Inflammatory macrophage (primary cell): ENCODE data around the gene ACY1.

Experiments used
- DNase-seq, 2 donors: peaks; one replicate each; pipeline ENCODE4 v3.0.0-alpha.2; 2020 to 2022
- total RNA-seq, 18 experiments: gene quantifications; one replicate each; lab custom pipeline; 2026; ENCODE audit warnings: mixed read lengths in 6 of 18, inconsistent platforms in 2 of 18; lab: John Stamatoyannopoulos, UW

ACY1 gene
- total RNA-seq, result 0 to 0.56 (median 0.22) reads per million in 18 experiments

DNA sequence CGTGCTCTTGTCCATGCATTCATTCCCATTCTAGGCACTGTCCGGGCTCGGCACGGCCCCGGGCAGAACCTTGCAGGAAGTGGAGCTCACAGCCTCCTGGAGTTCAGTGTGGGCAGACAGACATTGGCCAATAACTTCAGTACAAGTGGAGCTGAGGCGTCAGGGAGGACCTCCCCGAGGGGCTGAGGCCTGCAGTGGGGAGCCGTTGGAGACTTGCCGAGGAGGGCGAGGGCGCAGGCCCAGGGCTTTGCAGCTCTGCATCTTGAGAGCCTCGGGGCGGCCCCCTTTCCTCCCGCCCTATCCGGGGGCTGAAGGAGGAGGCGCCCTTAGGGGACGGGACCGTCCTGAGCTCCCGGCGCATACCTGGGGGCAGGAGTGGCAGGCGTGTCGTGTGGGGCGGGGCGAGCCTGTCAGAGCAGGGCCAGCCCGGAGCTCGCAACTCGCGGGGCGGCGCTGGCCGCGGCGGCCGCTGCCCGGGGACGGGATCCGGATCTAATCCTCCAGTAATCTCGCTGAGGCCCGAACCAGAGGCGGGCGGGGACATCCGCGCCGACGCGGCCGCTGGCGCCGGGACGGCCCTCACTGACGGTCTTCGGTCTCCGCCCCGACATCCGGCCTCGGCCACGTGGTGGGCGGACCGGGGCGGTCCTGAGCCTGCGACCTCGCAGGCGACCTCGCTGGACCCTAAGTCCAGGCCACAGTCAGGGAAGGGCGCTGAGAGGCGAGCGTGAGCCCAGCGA is at the start of gene ACY1:
Gene ACY1 (plus strand): TSS at position 698 of the 740 bp plus-strand sequence. CDS start 530 bp downstream, outside the sequence.
- peak; percentile 89 to 95 for DNase-seq

DNA sequence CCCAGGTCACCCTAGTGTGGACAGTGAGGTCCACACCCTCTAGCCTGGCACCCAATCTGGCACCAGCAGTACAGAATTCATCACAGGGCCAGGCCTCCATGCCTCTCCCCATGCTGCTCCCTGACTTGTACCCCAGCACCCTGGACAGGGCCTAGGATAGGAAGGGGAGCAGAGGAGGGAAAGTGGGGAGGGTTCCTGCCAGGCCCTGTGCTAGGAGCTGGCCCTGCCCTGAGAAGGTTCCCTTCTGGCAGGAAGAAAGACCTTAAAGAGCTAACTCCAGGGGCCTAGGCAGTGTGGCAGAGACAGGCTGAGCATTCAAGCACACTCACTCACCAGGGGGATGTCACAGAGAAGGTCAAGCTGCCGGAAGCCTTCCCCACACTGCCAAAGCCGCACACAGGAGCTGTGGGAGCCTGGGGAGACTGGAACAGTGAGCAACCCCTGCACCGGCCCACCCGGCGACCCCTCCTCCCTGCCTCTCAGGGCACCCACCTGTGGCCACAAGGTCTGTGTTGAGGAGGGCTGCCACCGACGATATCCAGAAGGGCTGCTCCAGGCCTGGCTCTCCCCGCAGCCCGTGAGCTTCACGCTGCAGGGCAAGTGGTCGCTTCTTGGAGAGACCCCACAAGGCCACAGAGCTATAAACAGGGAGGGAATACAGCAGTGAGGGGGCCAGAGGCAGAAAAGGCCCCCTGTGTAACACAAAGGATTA is 49.0 kb upstream of the ACY1 start:
- no peak for DNase-seq

DNA sequence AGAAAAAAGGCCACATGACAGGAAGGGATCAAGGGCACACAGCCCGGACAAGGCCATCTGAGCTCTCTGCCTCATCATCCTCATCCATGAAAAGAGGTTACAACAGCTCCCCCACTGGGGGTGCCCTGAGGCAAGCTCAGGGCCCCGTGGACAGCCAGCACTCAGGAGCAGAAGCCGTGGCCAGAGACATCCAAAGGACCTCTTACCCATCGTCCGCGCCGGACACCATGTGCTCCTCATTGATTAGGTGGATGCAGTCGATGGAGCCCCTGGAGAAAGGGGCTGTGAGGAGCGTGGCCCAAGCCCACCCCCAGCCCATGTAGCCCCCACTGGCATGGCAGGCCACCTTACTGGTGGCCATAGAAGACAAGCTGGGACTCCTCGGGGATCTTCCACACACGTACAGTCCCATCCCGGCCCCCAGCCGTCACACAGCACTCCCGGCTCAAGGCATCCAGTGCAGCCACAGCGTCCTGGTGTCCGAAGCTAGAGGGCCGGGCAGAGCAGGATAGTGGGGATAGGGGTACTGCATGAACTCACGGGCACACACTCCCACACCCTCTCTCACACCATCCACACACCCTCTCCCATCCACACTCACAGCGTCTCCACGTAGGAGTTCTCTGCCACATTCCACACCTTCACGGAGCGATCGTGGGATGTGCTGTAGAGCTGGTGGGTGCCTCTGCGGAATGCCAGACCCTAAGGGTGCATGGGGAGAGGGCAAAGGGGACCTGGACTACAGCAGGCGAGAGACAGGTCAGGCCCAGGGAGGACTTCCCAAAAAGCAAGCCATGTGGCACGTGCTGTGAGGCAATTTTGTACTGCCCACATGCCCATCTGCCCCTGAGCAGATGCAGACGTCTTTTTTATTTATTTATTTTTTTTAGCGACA is 48.1 kb upstream of the ACY1 start:
- no peak for DNase-seq

DNA sequence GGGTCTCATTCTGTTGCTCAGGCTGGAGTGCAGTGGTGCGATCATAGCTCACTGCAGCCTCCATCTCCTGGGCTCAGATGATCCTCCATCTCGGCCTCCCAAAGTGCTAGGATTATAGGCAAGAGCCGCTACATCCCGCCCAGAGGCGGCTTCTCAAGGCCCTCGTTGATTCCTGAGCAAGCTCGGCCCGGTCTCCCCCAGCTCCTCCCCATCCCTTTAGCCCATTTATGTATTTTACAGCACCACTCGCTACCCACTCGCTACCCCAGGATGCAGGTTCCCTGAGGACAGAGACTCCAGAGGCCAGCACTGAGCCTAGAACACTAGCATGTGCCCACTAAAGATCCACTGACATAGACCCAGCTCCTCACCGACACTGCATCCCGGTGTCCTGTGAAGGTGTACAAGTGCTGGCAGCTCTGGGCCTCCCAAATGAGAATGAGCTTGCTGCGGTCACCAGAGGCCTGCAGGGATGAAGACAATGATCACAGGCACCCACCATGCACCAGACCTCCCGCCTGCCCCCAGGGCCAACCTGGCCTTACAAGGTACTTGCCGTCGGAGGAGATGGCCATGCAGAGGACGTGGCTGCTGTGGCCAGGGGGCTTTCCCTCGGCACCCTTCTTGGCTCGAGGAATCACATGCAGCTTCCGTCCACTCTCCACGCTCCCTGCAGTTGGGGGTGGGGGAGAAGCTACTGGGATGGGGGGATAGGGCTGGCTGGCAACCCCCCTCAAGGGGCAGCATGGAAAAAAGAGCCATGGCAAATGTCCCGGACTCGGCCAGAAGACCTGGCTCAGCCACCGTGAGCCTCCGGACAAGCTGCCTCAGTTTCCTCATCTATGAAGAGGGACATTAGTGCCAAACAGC is 47.2 kb upstream of the ACY1 start:
- DNase-seq, result no peak

DNA sequence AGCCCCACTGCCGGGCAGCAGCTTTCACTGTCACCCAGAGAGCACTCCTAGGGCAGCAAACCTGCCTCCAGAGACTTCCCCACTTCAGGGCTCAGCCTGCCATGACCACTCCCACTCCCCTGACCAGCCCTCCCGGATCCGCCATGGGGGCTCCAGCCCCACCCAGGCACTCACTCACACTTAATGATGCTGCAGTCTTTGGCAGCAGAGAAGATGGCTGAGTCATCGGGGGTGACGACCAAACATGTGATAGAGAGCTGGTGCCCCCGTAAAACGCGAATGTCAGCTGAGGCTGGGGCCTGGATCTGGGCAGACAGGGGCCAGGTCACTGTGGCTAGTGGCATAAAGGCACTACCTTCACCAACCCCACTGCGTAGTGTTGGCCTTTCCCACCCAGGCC is 46.3 kb upstream of the ACY1 start:
- DNase-seq, result no peak

DNA sequence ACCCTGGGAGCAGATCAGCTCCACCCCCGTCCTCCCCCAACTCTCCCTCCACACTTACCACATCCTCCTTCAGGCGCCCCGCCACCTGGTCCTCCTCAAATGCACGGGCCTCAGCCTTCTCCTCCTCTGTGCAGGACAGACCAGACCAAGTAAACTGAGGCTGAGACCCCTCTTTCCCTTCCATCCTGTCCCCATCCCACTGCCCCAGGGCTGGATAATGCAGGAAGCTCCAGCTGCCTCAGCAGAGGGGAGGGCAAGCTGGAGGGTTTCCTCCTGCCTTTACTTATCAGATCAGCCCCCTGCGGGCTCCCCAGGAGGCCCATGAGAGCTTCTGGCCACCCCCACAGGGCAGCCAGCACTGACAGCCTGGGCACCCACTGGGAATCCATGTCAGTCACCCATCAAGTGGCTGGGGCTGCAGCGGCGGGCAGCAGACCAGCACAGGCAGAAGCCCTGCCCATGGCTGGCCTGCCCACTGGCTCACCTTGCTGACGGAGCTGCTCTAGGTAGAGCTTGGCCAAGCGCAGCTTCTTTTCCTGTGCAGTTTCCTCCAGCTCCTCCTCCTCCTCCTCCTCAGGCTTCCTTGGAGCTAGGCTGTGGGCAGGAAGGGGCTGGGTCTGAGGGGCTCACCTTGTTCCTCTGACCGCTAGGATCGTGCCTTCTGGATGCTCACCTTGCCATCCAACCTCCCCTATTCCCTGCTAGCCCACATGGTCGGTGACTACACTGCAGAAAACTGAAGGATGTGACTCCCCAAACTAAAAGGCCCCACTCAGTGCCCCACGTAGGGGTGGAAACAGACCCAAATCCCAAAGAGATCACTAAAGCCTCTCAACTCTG is 45.5 kb upstream of the ACY1 start:
- DNase-seq, result no peak

DNA sequence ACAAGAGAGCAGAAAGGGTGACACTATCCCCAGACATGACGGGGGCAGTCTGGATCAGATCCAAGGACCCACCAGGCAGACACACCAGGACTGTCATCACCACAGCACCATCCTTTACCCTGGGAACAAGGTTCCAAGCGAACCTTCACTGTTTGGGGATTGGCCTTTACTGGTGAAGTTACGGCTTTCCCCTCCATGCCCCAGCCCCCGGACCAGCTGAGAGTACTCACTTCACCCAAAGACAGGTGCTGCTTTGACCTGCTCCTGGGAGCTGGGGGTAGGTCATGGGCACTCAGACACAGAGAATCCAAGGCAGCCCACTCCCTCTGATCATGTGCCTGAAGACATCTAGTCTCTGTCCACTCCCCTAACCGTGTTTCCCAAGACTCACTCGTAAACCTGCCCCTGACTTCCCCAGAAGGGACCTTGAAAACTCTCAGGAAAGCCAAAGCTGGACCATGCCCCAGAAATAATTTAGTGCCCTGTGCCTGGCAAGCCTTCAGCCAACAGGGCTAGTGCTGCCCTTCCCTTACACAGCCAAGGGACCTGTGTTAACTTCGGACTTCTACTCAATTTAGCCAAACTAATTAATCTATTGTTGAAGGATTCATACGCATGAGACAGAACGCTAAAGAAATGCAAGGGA is 44.4 kb upstream of the ACY1 start:
- no peak for DNase-seq

DNA sequence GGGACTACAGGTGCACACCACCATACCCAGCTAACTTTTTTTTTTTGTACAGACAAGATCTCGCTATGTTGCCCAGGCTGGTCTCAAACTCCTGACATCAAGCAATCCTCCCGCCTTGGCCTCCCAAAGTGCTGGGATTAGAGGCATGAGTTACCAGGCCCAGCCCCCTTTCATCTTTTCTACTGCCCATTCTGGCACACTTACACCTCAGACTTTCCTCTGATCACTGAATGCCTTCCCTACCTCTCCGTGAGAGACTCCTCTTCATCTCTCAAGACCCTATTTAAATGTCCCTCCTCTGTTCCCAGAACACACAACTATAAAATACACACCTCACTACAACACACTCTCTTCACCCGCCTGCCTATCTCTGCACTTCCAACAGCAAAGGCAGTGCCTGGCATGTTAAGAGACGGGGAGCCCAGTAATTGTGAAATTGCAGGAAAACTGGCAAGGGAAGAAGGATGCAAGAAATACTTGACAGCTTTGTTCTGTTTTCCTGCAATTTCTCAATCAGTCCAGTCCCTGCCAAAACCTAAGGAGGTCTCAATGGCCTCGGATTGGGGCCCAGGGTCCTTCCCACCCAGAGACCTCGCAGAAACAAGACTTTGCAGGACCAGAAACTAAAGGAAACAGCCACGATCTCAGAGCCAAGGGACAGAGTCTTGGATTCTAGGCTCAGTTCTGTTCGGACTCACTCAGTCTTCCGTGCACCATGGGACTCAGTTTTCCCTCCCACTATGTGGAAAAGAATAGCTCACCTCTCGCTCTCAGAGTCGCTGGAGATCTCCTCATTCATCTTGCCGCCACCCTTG is 42.5 kb upstream of the ACY1 start:
- DNase-seq, result no peak

DNA sequence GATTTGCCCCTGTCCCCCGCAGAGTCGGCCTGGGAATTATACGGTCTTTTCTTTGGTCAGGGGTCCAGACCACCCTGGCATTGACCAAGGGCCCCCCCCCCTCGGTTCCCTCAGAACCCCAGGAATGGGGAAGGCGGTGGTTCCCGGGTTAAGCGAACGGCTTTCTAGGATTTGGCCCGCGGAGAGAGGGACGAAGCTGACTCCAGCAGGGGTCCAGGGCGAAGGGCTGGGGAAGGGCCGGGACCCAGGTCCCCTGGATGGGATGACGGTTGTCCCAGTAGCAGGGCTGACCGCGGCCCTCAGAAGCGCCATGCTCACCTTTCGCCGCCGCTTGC is 41.9 kb upstream of the ACY1 start:
- no peak for DNase-seq

DNA sequence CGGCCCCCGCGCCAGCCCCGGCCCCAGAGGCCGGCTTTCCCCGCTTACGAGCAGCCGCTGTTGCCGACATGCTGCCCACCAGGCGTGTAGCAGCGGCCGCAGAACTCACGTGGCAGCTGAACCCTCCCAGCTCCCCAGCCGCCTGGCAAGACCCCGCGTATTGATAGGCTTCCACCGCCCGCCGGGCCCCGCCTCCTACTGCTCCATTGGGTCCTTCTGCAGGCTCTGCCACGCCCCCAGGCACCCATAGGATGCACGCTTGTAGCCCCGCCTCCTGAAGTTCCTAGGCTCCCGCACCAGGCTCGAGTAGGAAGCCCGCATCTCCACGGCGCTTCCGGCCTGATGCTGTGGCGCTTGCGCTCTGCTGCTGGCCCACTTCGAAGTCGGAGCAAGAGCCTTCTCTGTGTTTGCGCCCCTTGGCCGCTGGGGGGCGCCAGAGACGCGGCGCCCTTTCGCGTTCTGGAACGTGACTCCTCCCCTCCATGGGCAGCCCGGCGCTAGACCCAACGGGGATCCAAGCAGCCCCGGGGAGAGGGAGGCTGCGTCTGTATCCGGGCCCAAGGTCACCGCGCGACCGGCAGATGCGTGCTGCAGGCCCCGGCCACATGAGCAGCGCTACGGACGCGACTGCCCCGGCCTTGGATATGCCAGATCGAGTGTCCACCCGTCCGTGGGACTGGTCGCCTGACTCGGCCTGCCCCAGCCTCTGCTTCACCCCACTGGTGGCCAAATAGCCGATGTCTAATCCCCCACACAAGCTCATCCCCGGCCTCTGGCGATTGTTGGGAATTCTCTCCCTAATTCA is 41.3 kb upstream of the ACY1 start, which contains the start of the genes PARP3 and RRP9:
Gene PARP3 (plus strand): TSS at position 566 of the 805 bp plus-strand sequence. CDS start 993 bp downstream, outside the sequence.
Gene RRP9 (minus strand): TSS at position 107 of the 805 bp plus-strand sequence. CDS start 37 bp downstream, at position 70.
- DNase-seq, result peak; percentile 100

DNA sequence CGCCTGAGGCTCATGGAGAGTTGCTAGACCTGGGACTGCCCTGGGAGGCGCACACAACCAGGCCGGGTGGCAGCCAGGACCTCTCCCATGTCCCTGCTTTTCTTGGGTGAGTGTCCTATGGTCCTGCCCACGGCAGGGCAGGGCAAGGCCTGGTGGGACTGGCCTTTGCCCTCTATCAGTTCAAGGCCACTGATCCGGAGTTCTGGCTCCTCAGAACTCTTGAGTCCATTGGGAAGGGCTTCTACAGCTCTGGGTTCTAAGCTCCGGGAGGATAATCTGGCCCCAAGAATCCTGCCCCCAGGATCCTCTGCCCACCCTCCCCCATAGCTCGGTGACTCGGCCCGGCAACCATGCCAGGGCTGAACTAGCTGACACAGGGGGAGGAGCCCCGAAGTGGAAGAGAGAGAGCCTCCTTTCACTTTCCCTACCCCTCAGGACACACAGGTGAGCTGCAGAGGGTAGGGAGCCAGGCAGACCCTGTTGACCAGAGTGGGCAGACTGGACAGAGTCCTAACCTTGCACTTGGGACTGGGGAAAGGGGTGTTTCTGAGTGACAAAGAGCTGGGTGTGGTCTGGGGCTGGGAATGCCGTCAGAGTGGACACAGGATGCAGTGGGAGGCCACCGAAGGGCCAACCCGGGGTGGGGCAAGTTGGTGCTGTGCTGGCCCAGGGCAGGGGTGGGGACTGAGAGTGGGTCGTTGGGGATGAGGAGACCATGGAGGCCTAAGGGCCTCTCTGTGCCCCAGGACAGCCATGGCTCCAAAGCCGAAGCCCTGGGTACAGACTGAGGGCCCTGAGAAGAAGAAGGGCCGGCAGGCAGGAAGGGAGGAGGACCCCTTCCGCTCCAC is 40.5 kb upstream of the ACY1 start:
- DNase-seq, result peak; percentile 35 to 51

DNA sequence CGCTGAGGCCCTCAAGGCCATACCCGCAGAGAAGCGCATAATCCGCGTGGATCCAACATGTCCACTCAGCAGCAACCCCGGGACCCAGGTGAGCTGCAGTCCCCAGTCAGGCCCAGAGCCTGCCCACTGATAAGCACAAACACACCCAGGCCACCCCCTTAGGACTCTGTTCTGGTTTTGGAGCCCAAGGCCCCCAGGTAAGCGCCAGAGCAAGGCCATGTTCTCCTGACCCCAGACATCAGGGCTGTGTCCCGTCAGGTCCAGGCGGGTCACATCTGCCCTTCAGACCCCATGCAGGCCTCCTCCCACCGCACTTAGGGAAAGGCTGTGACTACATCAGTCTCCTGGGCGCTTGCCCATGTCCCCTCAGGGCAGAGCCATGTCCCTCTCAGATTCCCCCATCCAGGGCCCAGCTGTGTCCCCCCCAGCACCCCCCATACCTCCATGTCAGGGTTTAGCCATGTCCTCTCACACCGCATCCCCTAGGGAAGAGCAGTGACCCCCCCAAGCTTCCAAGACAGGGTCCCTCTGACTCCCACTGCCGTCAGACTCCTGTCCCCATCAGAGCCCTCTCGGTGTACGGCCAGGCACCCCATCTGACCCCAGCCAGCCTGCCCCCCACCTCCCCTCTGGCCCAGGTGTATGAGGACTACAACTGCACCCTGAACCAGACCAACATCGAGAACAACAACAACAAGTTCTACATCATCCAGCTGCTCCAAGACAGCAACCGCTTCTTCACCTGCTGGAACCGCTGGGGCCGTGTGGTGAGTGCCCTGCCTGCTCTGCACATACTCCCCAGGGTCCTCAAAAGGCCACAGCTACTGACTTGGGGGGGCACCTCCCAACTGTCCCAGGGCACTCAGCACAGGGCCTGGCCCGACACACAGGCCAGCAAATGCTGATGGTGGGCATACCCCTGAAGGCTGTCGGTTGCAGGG is 39.6 kb upstream of the ACY1 start:
- DNase-seq, result no peak

DNA sequence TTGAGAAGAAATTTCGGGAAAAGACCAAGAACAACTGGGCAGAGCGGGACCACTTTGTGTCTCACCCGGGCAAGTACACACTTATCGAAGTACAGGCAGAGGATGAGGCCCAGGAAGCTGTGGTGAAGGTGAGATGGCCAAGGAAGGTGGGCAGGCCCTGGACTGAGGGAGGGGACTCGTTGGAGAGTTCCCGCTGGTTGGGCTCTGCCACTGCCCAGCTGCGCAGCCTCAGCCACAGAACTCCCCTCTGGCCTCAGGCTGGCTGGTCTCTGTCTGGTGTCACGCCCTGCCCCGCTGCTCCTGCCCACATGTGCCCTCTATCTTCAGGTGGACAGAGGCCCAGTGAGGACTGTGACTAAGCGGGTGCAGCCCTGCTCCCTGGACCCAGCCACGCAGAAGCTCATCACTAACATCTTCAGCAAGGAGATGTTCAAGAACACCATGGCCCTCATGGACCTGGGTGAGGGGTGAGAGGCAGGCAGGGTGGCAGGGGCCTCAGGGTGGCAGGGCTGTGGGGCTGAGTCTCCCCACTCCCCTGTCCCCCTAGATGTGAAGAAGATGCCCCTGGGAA is 38.8 kb upstream of the ACY1 start:
- no peak for DNase-seq

DNA sequence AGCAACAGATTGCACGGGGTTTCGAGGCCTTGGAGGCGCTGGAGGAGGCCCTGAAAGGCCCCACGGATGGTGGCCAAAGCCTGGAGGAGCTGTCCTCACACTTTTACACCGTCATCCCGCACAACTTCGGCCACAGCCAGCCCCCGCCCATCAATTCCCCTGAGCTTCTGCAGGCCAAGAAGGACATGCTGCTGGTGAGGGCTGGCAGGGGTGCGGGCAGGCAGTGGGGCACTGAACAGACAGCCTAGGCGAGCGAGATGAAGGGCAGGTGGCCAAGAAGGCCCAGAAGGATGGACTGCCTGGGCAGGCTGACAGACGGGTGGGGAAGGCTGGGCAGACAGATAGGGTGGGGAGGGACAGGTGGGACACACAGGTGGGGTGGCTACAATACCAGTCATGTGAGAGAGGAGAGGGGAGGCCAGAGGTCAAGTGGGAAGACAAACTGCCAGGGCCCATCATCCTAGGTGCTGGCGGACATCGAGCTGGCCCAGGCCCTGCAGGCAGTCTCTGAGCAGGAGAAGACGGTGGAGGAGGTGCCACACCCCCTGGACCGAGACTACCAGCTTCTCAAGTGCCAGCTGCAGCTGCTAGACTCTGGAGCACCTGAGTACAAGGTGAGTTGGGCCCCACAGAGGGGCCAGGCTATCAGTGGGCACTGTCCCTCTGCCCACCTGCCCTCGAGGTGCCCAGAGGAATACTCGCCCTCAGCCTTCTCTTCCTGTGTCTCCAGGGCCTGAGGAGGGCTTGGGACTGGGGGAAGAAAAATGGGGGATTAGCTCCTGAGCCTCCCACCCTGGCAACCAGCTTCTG is 38.1 kb upstream of the ACY1 start:
- DNase-seq, result no peak
